Activated T-helper 17 cell treated with anti-CD3 and anti-CD28 coated beads, Interleukin-2, amount 50 U/mL, for 72 hours (primary cell): ENCODE measurements around the gene SELENOS. TPM values are rescaled to one million over a fixed set of nuclear protein-coding genes. Genes with fewer than 3 reads are reported as not detected.

Experiments used
- ATAC-seq: fragments of 150-1000 bp; cut with Tn5 transposase; replicated peaks from 2 replicates; pipeline ENCODE4 v1.10.0; 2021; ENCODE audit warnings: mild to moderate bottlenecking, moderate library complexity
- H3K27ac Mint-ChIP-seq: one replicate; pipeline ENCODE4 v1.8.0; 2022; ENCODE audit warnings: mixed read lengths
- H3K27me3 Mint-ChIP-seq: one replicate; pipeline ENCODE4 v1.8.0; 2022; ENCODE audit warnings: mixed read lengths
- H3K36me3 Mint-ChIP-seq: one replicate; pipeline ENCODE4 v1.8.0; 2022; ENCODE audit warnings: low read depth, mild to moderate bottlenecking, mixed read lengths
- H3K4me1 Mint-ChIP-seq: one replicate; pipeline ENCODE4 v1.8.0; 2022; ENCODE audit warnings: mixed read lengths
- H3K4me3 Mint-ChIP-seq: one replicate; pipeline ENCODE4 v1.8.0; 2022; ENCODE audit warnings: mild to moderate bottlenecking, mixed read lengths
- H3K9me3 Mint-ChIP-seq: one replicate; pipeline ENCODE4 v1.8.0; 2022; ENCODE audit warnings: mixed read lengths
- total RNA-seq, 2 donors: library from RNA; stranded (reverse); gene quantifications; one replicate each; pipeline ENCODE4 v1.2.3, GENCODE V29; 2022

The SELENOS gene
- total RNA-seq, 2 donors from 2014 or later = 22.6 to 32.2 TPM

DNA sequence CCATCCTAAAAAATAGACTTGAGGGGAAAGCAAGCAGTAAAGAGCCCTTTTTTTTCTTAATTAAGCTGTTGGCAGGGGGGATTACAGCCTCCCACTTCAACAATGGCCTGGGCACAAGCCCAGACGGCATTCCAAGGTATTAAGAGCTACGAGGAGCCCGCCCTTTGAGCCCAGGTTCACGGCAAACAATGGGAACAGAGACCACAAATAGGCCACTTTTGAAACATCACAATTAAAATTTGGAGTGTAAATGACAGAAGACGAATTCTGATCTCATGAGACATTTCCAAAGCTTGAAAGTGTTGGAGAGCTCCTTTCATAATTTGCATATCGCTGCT is 34.3 kb downstream of the SELENOS start:
- H3K4me3 Mint-ChIP-seq = peak overlapping the region; percentile 90
- peaks cover 98% of the 10 kb centered on the region for H3K36me3 Mint-ChIP-seq
- H3K27me3 Mint-ChIP-seq = no peaks in the 10 kb centered on the region
- H3K4me1 Mint-ChIP-seq = peaks cover 61% of the 10 kb centered on the region
- ATAC-seq = no peak
- H3K9me3 Mint-ChIP-seq = no peaks in the 10 kb centered on the region
- peak overlapping the region; percentile 49 for H3K27ac Mint-ChIP-seq

DNA sequence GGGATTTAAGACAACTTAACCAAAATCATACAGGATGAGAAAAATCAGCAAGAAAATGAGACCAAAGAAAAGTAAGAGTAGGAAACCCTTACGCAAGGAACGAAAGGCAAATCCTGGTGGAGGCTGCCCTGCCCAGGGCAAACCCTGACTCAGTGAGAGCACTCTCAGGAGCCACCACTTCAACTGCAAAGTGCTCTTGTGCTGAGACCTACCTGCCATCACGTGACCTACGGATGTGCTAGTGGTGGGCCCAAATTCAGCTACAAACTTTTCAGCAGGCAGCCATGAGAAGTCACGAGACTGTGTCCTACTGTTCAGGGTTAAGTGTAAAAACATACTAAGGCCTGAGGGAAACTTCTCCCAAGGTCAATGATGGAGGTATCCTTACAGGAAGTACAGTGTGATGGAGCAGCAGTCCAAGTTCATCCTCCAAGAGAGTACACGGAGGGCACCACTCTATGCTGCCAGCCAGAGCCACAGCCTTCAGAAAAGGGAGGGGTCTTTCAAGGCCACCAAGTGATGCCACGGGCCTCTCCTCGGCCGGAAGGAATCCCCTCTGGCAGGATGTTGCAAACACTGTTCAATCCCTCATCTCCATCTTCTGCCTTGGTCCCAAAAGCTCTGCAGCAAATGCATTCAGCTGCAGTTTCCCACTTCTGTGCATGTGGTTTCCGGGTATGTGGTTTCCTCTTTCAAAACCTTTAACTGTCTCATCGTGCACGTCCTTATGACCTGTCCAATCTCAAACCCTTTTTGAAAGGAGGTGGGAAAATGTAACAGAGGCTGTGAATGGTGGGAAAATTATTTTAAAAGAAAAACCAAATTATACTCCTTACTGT is 34.9 kb downstream of the SELENOS start:
- peak; percentile 70 for ATAC-seq
- Mint-ChIP-seq H3K36me3 (peaks cover 98% of the 10 kb centered on the region), H3K9me3 (no peaks in the 10 kb centered on the region)

DNA sequence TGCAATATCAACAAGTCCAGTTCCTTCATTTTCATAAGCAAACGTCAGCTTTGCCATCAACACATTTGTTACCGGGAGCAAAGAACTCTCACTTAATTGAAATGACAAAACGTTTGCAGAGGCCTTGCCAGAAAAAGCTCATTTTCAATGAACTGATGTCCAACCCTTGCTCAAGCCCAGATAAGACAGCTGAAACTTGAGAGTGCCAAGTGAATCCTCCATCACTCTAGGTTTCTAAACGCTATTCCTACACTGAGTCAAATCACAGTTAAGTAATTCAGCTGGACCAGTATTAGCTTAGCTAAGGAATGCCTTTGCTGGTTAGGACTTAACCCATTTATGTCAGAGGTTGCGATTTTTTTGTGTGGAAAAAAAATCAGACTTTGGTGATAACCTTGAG is 36.9 kb downstream of the SELENOS start:
- peaks cover 98% of the 10 kb centered on the region for H3K36me3 Mint-ChIP-seq
- no peak overlapping the region for H3K27ac Mint-ChIP-seq
- ATAC-seq = no peak
- no peaks in the 10 kb centered on the region for H3K9me3 Mint-ChIP-seq
- no peaks in the 10 kb centered on the region for H3K27me3 Mint-ChIP-seq
- peaks cover 43% of the 10 kb centered on the region for H3K4me1 Mint-ChIP-seq
- H3K4me3 Mint-ChIP-seq = peak overlapping the region; percentile 67

More for the DNA sequence above, 34.9 kb downstream of the SELENOS start:
- peaks cover 57% of the 10 kb centered on the region for H3K4me1 Mint-ChIP-seq
- H3K27me3 Mint-ChIP-seq = no peaks in the 10 kb centered on the region
- H3K27ac Mint-ChIP-seq = peak overlapping the region; percentile 49
- peak overlapping the region; percentile 90 for H3K4me3 Mint-ChIP-seq

DNA sequence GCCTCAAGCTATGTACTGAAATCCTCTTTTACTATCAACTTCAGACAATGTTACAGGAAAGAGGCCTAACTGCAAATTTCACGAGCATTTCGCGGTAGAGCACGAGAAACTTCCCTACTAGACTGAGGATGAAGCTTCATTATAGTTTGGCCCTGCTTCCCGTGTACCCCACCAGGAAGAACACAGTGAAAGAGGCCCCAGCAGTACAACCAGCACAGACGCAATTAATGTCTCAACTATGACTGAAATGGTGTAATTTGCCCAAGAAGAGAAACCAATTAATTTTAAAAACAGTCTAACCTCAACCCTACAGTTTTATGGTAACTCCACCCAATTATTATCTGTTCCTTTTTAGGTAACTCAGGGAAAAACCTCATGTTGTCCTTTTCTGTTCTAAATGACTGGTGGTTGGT is 37.6 kb downstream of the SELENOS start:
- Mint-ChIP-seq H3K4me1 (peaks cover 42% of the 10 kb centered on the region), H3K27ac (peak overlapping the region; percentile 72), H3K4me3 (peak overlapping the region; percentile 67), H3K9me3 (no peaks in the 10 kb centered on the region), H3K36me3 (peaks cover 98% of the 10 kb centered on the region), H3K27me3 (no peaks in the 10 kb centered on the region)
- peak; percentile 49 for ATAC-seq

DNA sequence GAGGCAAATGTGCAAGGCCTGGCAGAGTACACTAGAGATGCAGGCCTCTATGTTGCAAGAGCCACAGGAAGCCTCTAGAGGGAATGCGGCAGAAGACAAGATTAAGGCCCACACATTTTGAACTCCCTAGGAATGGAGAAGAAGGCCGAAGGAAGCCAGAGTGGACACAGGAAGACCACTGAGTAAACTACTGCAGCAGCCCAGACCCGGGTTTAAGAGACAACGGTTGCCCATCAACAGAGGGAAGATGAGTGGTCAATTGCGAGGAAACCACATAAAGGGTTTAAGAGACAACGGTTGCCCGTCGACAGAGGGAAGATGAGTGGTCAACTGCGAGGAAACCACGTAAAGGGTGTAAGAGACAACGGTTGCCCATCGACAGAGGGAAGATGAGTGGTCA is 40.0 kb downstream of the SELENOS start:
- Mint-ChIP-seq H3K4me3 (no peak overlapping the region), H3K4me1 (peaks cover 24% of the 10 kb centered on the region), H3K9me3 (no peaks in the 10 kb centered on the region), H3K27me3 (no peaks in the 10 kb centered on the region), H3K36me3 (peaks cover 98% of the 10 kb centered on the region), H3K27ac (no peak overlapping the region)
- no peak for ATAC-seq

DNA sequence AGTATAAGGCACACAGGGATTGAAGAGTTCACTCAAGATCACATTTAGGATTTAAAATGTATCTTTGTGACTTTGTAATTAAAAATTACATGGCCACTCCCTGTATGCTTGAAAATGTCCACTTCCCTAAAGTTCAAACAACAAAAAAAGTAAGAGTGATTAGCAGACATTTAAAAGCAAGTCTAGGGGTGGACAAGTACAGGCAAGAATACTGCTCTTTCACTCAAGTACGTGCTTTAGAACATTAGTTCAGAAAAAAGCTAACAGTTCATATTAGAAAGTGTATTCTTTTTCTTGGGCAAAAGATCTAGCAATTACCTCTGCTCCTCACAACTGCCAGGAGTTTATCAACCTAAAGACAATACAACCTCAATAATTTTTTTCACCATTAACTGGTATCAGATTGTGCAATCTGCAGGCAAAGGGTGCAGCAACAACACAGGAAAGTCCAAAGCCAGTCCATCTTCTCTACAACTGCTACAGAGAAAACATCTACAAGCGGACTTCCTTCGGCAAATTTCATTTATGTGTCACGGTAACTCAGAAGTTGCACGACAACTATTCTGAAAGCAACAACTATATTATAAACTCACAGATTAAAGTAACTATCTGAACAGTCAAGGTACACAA is 43.5 kb downstream of the SELENOS start:
- no peak overlapping the region for H3K4me3 Mint-ChIP-seq
- peaks cover 19% of the 10 kb centered on the region for H3K4me1 Mint-ChIP-seq
- H3K9me3 Mint-ChIP-seq = no peaks in the 10 kb centered on the region
- peaks cover 100% of the 10 kb centered on the region for H3K36me3 Mint-ChIP-seq
- H3K27me3 Mint-ChIP-seq = no peaks in the 10 kb centered on the region
- H3K27ac Mint-ChIP-seq = no peak overlapping the region
- ATAC-seq = no peak

DNA sequence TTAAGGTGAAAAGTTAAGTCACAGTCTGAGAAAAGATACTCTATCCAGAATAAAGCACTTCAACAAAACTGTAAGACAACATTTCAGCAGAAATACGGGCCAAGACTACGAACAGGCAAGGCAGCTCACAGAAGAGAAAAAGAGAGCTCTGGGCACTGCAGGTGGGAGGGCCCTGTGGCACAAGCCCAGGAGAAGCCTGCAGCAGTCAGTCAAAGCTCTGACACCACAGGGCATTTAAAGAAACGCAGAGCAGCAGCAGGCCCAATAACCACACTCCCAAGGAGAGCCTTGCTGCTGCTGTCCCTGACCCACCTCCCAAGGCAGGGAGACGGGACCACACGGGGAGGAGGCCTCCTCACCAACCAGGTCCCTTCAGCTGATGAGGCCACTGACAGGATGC is 44.6 kb downstream of the SELENOS start:
- H3K27me3 Mint-ChIP-seq = no peaks in the 10 kb centered on the region
- peaks cover 27% of the 10 kb centered on the region for H3K4me1 Mint-ChIP-seq
- H3K36me3 Mint-ChIP-seq = peaks cover 100% of the 10 kb centered on the region
- no peak overlapping the region for H3K4me3 Mint-ChIP-seq
- no peak overlapping the region for H3K27ac Mint-ChIP-seq
- peaks cover 4% of the 10 kb centered on the region for H3K9me3 Mint-ChIP-seq
- no peak for ATAC-seq

DNA sequence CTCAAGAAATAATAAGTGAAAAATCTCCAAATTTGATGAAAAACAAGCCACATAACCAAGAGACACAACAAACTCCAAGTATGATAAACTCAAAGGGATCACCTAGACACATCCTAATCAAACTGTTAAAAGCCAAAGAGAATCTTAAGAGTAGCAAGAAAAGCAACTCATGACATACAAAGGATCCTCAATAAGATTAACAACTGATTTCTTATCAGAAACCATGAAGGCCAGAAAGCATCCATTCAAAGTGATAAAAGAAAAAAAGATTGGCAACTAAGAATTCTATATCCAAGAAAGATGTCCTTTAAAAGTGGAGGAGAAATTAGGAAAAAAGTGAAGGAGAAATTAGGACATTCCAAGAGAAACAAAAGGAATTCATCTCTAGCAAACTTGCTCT is 49.0 kb downstream of the SELENOS start:
- peaks cover 4% of the 10 kb centered on the region for H3K9me3 Mint-ChIP-seq
- no peaks in the 10 kb centered on the region for H3K27me3 Mint-ChIP-seq
- peaks cover 96% of the 10 kb centered on the region for H3K36me3 Mint-ChIP-seq
- H3K4me1 Mint-ChIP-seq = peaks cover 38% of the 10 kb centered on the region
- ATAC-seq = no peak
- peak overlapping the region; percentile 34 for H3K4me3 Mint-ChIP-seq
- H3K27ac Mint-ChIP-seq = peak overlapping the region; percentile 47

DNA sequence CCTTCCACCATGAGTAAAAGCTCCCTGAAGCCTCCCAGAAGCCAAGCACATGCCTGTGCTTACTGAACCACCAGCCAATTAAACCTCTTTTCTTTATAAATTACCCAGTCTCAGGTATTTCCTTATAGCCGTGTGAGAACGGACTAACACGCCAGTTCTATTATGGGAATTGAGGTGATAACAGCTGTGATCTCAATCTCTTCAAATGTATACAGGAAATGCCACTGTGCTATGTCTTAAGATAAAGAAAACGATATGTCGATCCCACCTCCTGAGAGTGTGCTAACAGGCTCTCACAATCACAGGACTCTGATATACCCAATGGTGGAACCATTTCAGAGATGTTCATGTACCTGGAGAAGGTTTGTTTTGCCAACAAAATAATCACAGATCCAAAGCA is 51.6 kb downstream of the SELENOS start:
- Mint-ChIP-seq H3K27me3 (no peaks in the 10 kb centered on the region), H3K27ac (no peak overlapping the region), H3K9me3 (peaks cover 4% of the 10 kb centered on the region), H3K4me3 (no peak overlapping the region), H3K4me1 (peaks cover 35% of the 10 kb centered on the region), H3K36me3 (peaks cover 89% of the 10 kb centered on the region)
- no peak for ATAC-seq

Other genes starting within 250 kb of the SELENOS start
- 100 to 1,000 TPM in 1 of 2 donors, 10 to 100 TPM in 1; 47.4 to 114 TPM for gene CHSY1, start 25.4 kb downstream of the SELENOS start, total RNA-seq
- 100 to 1,000 TPM; 127 to 174 TPM for gene SNRPA1, start 17.8 kb upstream of the SELENOS start, total RNA-seq
- gene PCSK6, start 212.2 kb upstream of the SELENOS start, total RNA-seq = 1 to 10 TPM in 1 of 2 donors, under 1 TPM in 1; 0.56 to 1.3 TPM